Smooth muscle cell (in vitro differentiated cells): ENCODE measurements around the gene TMEM131L. TPM values are rescaled to one million over a fixed set of nuclear protein-coding genes. Genes with fewer than 3 reads are reported as not detected.

Experiments
- DNase-seq: peaks from one replicate; lab custom pipeline; 2025; ENCODE audit not compliant: unreplicated experiment; lab: John Stamatoyannopoulos, UW
- H2AFZ ChIP-seq: fragments of 200-600 bp; sonication (generic); 2 replicates; pipeline ENCODE4 v1.6.0; 2016; ENCODE audit warnings: antibody characterized with exemption, low read depth, mild to moderate bottlenecking
- H3F3A ChIP-seq: fragments of 200-600 bp; sonication (generic); 2 replicates; pipeline ENCODE4 v1.6.0; 2017; ENCODE audit warnings: antibody characterized with exemption, low read depth
- H3K27ac ChIP-seq: fragments of 200-600 bp; sonication (generic); 2 replicates; pipeline ENCODE4 v1.5.1; 2016; ENCODE audit warnings: low read depth, mild to moderate bottlenecking
- H3K27me3 ChIP-seq: fragments of 200-600 bp; sonication (generic); 2 replicates; pipeline ENCODE4 v1.6.1; 2016; ENCODE audit warnings: low read depth, mild to moderate bottlenecking
- H3K36me3 ChIP-seq: fragments of 200-600 bp; sonication (generic); 2 replicates; pipeline ENCODE4 v1.5.1; 2016; ENCODE audit warnings: low read depth
- H3K4me1 ChIP-seq: fragments of 200-600 bp; sonication (generic); 2 replicates; pipeline ENCODE4 v1.5.1; 2016; ENCODE audit warnings: low read depth
- H3K4me2 ChIP-seq: fragments of 200-600 bp; sonication (generic); 2 replicates; pipeline ENCODE4 v1.6.0; 2016; ENCODE audit warnings: mild to moderate bottlenecking
- H3K4me3 ChIP-seq: fragments of 200-600 bp; sonication (generic); 2 replicates; pipeline ENCODE4 v1.5.1; 2016; ENCODE audit warnings: mild to moderate bottlenecking
- H3K79me2 ChIP-seq: fragments of 200-600 bp; sonication (generic); 2 replicates; pipeline ENCODE4 v1.6.0; 2016; ENCODE audit warnings: low read depth, mild to moderate bottlenecking
- H3K9ac ChIP-seq: fragments of 200-600 bp; sonication (generic); 2 replicates; pipeline ENCODE4 v1.6.0; 2016; ENCODE audit warnings: low read depth
- H3K9me3 ChIP-seq: fragments of 200-600 bp; sonication (generic); replicated peaks from 2 replicates; pipeline ENCODE4 v1.5.1; 2016; ENCODE audit warnings: low read depth
- H4K20me1 ChIP-seq: fragments of 200-600 bp; sonication (generic); 2 replicates; pipeline ENCODE4 v1.6.0; 2016; ENCODE audit warnings: low read depth
- WGBS: methylation state at CpG from one replicate; pipeline ENCODE4 v1.1.7; 2016; ENCODE audit warnings: low lambda C conversion rate; 5-methylcytosine and 5-hydroxymethylcytosine counted together
- polyA plus RNA-seq: library from polyadenylated mRNA; unstranded; fragments of >200 nt; fragmentation: Nextera tagmentation; extraction: Ambion mirVana; gene quantifications from 2 replicates; pipeline ENCODE4 v1.2.1, GENCODE V29; 2016
- total RNA-seq: library from RNA; depleted of rRNA; stranded (reverse); fragments of >200 nt; gene quantifications from 2 replicates; pipeline ENCODE4 v1.2.3, GENCODE V29; 2014
- TF ChIP-seq, protein P1 (sequence below): fragments of 200-600 bp; sonication (generic); IDR thresholded peaks from 2 replicates; pipeline ENCODE4 v1.5.1; 2017; ENCODE audit warnings: borderline replicate concordance, mild to moderate bottlenecking, antibody characterized with exemption; ENCODE audit not compliant: insufficient read depth, poor library complexity, severe bottlenecking

The TMEM131L gene
- total and polyA plus RNA-seq, 2 experiments from 2014 or later, result 4.3 to 6.7 TPM

DNA sequence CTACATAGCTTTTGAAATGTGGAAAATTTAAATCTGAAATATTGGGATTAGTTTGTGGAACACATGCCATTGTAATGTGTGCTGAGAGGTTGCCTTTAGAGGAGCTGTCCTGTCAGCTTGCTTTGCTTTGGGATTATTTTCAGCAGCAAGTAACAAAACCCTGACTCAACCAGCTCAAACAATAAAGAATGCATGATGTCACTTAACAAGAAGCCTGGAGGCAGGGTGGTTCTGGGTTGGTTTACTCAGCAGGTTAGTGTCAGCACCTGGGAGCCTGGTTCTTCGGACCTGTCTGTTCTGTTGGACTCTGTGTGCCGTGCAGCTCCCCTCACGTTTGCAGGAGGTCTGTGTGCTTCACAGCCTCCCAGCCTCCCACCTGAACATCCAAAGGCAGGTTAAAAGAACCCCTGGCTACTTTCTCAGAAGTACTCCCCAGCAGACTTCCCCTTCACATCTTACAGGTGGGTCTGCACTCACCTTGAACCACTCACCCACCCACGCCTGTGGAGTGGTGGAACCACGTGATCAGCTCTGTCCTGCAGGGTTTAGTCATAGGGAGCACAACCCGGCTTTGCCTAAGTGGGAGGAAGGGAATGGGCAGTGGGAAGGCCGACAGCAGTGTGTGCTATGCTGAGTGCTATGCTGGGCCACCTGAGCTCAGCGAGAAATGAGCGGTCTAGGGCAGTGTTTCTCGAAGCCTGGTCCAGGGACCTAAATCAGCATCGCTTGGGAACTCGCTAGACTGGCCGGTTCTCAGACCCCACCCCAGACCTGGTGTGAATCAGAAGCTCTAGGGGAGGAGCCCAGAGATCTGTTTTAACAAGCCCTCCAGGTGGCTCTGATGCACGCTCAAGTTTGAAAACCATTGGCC, 20.4 kb downstream of the TMEM131L start:
- Histone ChIP-seq H3K27me3 (no peaks in the 10 kb centered on the region), H3K4me3 (no peak overlapping the region), H3K9ac (peak overlapping the region; percentile 37), H3K36me3 (no peaks in the 10 kb centered on the region), H4K20me1 (no peaks in the 10 kb centered on the region), H3K4me2 (peak overlapping the region; percentile 13), H3K79me2 (no peaks in the 10 kb centered on the region), H2AFZ (no peak overlapping the region), H3K9me3 (no peaks in the 10 kb centered on the region), H3K27ac (peak overlapping the region; percentile 83), H3K4me1 (peaks cover 25% of the 10 kb centered on the region), H3F3A (peaks cover 5% of the 10 kb centered on the region)
- 44% methylated on average over 14 of the region's 14 CpGs for WGBS
- TF ChIP-seq, protein P1, sequence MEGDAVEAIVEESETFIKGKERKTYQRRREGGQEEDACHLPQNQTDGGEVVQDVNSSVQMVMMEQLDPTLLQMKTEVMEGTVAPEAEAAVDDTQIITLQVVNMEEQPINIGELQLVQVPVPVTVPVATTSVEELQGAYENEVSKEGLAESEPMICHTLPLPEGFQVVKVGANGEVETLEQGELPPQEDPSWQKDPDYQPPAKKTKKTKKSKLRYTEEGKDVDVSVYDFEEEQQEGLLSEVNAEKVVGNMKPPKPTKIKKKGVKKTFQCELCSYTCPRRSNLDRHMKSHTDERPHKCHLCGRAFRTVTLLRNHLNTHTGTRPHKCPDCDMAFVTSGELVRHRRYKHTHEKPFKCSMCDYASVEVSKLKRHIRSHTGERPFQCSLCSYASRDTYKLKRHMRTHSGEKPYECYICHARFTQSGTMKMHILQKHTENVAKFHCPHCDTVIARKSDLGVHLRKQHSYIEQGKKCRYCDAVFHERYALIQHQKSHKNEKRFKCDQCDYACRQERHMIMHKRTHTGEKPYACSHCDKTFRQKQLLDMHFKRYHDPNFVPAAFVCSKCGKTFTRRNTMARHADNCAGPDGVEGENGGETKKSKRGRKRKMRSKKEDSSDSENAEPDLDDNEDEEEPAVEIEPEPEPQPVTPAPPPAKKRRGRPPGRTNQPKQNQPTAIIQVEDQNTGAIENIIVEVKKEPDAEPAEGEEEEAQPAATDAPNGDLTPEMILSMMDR, result no peak
- DNase-seq, result no peak

DNA sequence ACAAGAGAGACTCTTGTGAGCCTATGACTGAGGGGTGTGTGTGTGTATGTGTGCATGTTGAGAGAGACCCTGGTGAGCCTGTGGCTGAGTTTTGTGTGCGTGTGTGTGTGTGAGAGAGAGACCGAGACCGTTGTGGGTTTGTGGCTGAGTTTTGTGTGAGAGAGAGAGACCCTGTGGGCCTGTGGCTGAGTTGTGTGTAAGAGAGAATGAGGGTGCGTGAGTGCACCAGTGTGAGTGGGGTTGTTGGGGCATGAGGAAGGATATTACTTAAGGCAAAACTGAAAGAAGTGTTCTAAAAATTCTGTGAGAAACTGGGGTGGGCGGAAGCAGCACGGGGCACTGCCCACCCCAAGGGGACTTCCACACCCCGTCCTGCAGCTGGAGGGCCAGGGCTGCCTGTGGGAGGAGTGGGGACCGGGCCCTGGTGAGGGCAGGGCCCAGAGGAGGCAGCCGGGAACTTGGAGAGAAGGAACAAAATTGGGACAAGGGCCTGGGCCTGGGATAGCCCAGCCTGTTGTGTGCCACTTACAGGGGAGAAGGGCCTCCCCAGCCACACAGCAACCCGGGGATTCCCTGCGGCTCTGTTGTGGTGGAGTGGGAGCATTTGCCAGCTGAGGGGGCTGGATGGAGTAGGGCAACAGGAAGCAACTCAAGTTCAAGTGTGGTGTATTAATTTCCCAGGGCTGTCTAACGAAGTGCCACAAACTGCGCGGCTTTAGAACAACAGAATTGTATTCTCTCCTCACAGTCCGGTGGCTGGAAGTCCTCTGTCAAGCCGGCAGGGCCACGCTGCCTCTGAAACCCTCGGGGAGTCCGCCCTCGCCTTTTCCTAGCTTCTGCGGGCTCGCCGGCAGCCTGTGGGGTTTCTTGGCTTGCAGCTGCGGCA, 22.1 kb downstream of the TMEM131L start:
- no peaks in the 10 kb centered on the region for H3K9me3 ChIP-seq
- no peak overlapping the region for H3K27ac ChIP-seq
- 77% methylated on average over 24 of the region's 24 CpGs for WGBS
- no peak overlapping the region for H3K4me3 ChIP-seq
- H3K4me1 ChIP-seq, result peaks cover 25% of the 10 kb centered on the region
- H3F3A ChIP-seq, result peaks cover 5% of the 10 kb centered on the region
- H3K27me3 ChIP-seq, result no peaks in the 10 kb centered on the region
- no peak overlapping the region for H3K4me2 ChIP-seq
- no peak overlapping the region for H2AFZ ChIP-seq
- no peaks in the 10 kb centered on the region for H3K79me2 ChIP-seq
- DNase-seq, result no peak
- H4K20me1 ChIP-seq, result no peaks in the 10 kb centered on the region
- H3K9ac ChIP-seq, result peak overlapping the region; percentile 21
- TF ChIP-seq, protein P1, result no peak
- no peaks in the 10 kb centered on the region for H3K36me3 ChIP-seq

DNA sequence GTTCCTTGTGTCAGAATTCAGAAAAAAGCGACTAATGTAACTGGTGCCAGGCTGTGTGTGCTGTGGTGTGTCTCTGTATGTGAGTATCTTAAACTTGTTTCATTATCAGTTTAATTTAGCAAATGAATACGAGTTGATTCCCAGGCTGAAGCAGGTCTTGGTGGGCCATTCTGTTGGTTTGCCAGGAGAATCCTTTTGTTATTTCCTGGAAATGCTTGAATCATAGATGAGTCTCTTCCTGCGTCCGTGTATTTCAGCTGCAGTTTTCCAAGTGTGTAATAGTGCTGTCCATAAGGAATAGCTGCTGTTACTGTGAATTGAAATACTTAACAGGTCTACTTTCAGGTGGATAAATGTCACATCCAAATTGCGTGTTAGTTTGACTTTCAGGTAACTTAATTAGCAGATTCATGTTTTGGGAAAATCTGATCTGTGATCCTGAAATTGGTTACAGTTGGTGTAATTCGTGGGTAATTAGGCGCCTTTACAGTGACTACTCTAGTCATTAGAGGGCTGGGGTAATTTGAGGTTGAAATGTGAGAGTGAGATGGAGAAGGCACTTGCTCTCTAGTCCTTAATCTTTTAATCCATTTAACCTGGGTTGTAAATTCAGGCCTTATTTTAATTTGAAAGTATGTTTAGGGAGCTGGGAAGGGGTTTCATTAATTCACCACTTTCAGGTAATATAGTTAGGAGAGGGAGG, 23.8 kb downstream of the TMEM131L start:
- no peaks in the 10 kb centered on the region for H3K9me3 ChIP-seq
- no peaks in the 10 kb centered on the region for H4K20me1 ChIP-seq
- peaks cover 5% of the 10 kb centered on the region for H3F3A ChIP-seq
- no peak overlapping the region for H3K27ac ChIP-seq
- DNase-seq, result no peak
- H3K4me2 ChIP-seq, result no peak overlapping the region
- TF ChIP-seq, protein P1, result no peak
- WGBS, result 86% methylated on average over 7 of the region's 7 CpGs
- H3K79me2 ChIP-seq, result no peaks in the 10 kb centered on the region
- no peaks in the 10 kb centered on the region for H3K36me3 ChIP-seq
- H3K4me3 ChIP-seq, result no peak overlapping the region
- H2AFZ ChIP-seq, result no peak overlapping the region
- H3K4me1 ChIP-seq, result peaks cover 25% of the 10 kb centered on the region
- H3K9ac ChIP-seq, result no peak overlapping the region
- no peaks in the 10 kb centered on the region for H3K27me3 ChIP-seq
